ENCODE measurements around the gene EEA1. TPM values are rescaled to one million over a fixed set of nuclear protein-coding genes. Genes with fewer than 3 reads are reported as not detected.

Gene EEA1
- total RNA-seq, 1 donor from 2014 or later = 11.6 TPM

GRCh38 chr12:92844151-92844763 lies 84.8 kb downstream of the EEA1 start:
- TF ChIP-seq CTCF (IDR thresholded peaks at IDR 0.05) = no peak
- no peak for TF ChIP-seq EZH2 (IDR thresholded peaks at IDR 0.05)
- TF ChIP-seq EZH2phosphoT487 (IDR thresholded peaks at IDR 0.05) = no peak
- no peaks in the 10 kb centered on the region for H3K4me1 Mint-ChIP-seq

GRCh38 chr12:92829686-92830282 lies 99.3 kb downstream of the EEA1 start:
- TF ChIP-seq EZH2 (IDR thresholded peaks at IDR 0.05) (no peak), EZH2phosphoT487 (IDR thresholded peaks at IDR 0.05) (no peak), CTCF (IDR thresholded peaks at IDR 0.05) (no peak)
- no peak overlapping the region for H3K4me3 Mint-ChIP-seq
- H2AFZ ChIP-seq (replicated peaks) = no peak overlapping the region
- H3K9me3 Mint-ChIP-seq = no peaks in the 10 kb centered on the region
- DNase-seq (ENCODE audit: low spot score) = no peak
- no peaks in the 10 kb centered on the region for H3F3A ChIP-seq (ENCODE audit: low read depth)
- H3K9me3 ChIP-seq (ENCODE audit: low read depth) = no peaks in the 10 kb centered on the region
- H3K27ac ChIP-seq = no peak overlapping the region
- H3K79me2 ChIP-seq (ENCODE audit: low read depth) = no peaks in the 10 kb centered on the region
- H4K20me1 ChIP-seq (ENCODE audit: low read depth) = no peaks in the 10 kb centered on the region
- H3K27me3 ChIP-seq = no peaks in the 10 kb centered on the region
- H3K36me3 ChIP-seq = no peaks in the 10 kb centered on the region
- H3K4me3 ChIP-seq = no peak overlapping the region
- no peaks in the 10 kb centered on the region for H3K4me1 ChIP-seq
- no peaks in the 10 kb centered on the region for H3K4me1 Mint-ChIP-seq
- no peak overlapping the region for H3K27ac Mint-ChIP-seq
- H3K27me3 Mint-ChIP-seq (ENCODE audit: insufficient read depth, low read depth) = no peaks in the 10 kb centered on the region
- H3K36me3 Mint-ChIP-seq = peaks cover 7% of the 10 kb centered on the region
- H3K9ac ChIP-seq = no peak overlapping the region
- no peak overlapping the region for H3K4me2 ChIP-seq

More at GRCh38 chr12:92844151-92844763, 84.8 kb downstream of the EEA1 start:
- H3K4me3 Mint-ChIP-seq = no peak overlapping the region
- Histone ChIP-seq H3K4me1 (no peaks in the 10 kb centered on the region), H3K36me3 (peaks cover 5% of the 10 kb centered on the region), H3K9me3 (ENCODE audit: low read depth) (no peaks in the 10 kb centered on the region), H3K79me2 (ENCODE audit: low read depth) (no peaks in the 10 kb centered on the region), H3K4me3 (no peak overlapping the region), H3K9ac (no peak overlapping the region), H3F3A (ENCODE audit: low read depth) (no peaks in the 10 kb centered on the region), H4K20me1 (ENCODE audit: low read depth) (no peaks in the 10 kb centered on the region), H3K4me2 (no peak overlapping the region), H3K27ac (no peak overlapping the region), H3K27me3 (no peaks in the 10 kb centered on the region), H2AFZ (replicated peaks) (no peak overlapping the region)
- peaks cover 12% of the 10 kb centered on the region for H3K36me3 Mint-ChIP-seq
- no peak overlapping the region for H3K27ac Mint-ChIP-seq
- no peaks in the 10 kb centered on the region for H3K27me3 Mint-ChIP-seq (ENCODE audit: insufficient read depth, low read depth)
- peaks cover 3% of the 10 kb centered on the region for H3K9me3 Mint-ChIP-seq
- DNase-seq (ENCODE audit: low spot score) = no peak

- no peak overlapping the region for H3K9ac ChIP-seq
- H3K27me3 Mint-ChIP-seq (ENCODE audit: insufficient read depth, low read depth) = no peaks in the 10 kb centered on the region
- H3K4me1 Mint-ChIP-seq = no peaks in the 10 kb centered on the region
- TF ChIP-seq EZH2 (IDR thresholded peaks at IDR 0.05) = no peak
- no peak for TF ChIP-seq CTCF (IDR thresholded peaks at IDR 0.05)
- TF ChIP-seq EZH2phosphoT487 (IDR thresholded peaks at IDR 0.05) = no peak
- DNase-seq (ENCODE audit: low spot score) = no peak
- no peaks in the 10 kb centered on the region for H3K9me3 Mint-ChIP-seq
- H3K27ac Mint-ChIP-seq = no peak overlapping the region
- no peaks in the 10 kb centered on the region for H3K9me3 ChIP-seq (ENCODE audit: low read depth)
- H3K36me3 ChIP-seq = no peaks in the 10 kb centered on the region
- peaks cover 7% of the 10 kb centered on the region for H3K36me3 Mint-ChIP-seq
- no peaks in the 10 kb centered on the region for H3F3A ChIP-seq (ENCODE audit: low read depth)
- no peak overlapping the region for H3K4me2 ChIP-seq
- H3K4me3 ChIP-seq = no peak overlapping the region
- no peaks in the 10 kb centered on the region for H3K27me3 ChIP-seq
- H2AFZ ChIP-seq (replicated peaks) = no peak overlapping the region
- no peak overlapping the region for H3K27ac ChIP-seq
- H4K20me1 ChIP-seq (ENCODE audit: low read depth) = no peaks in the 10 kb centered on the region
- H3K4me3 Mint-ChIP-seq = no peak overlapping the region
- H3K4me1 ChIP-seq = no peaks in the 10 kb centered on the region
- no peaks in the 10 kb centered on the region for H3K79me2 ChIP-seq (ENCODE audit: low read depth)
Observed at GRCh38 chr12:92828565-92828964, 100.5 kb downstream of the EEA1 start.

Data from neural progenitor cell (in vitro differentiated cells).